ENCODE data around the gene C2. TPM values are rescaled to one million over a fixed set of nuclear protein-coding genes. Genes with fewer than 3 reads are reported as not detected.

Gene C2
- total and polyA plus RNA-seq, 2 donors (not counting 1 experiment from before 2014, with no cell fraction given): 0.28 to 3.4 TPM

GRCh38 chr6:31971993-31972708, 44.6 kb downstream of the C2 start, which contains the start of gene DXO:
DXO (minus strand) TSS chr6:31972138; CDS start chr6:31971675, 463 bp downstream.
- H3K4me3 Mint-ChIP-seq: peak within 1 kb of the TSS; percentile 98
- peaks cover 34% of the 10 kb centered on the region for H3K4me1 Mint-ChIP-seq
- under 1% methylated on average over 60 of the region's 62 CpGs for WGBS (ENCODE audit: insufficient coverage)
- DNase-seq: peak; percentile 100
- peak; percentile 89 for ATAC-seq (ENCODE audit: low read depth)
- Histone ChIP-seq H3K4me2 (replicated peaks; ENCODE audit: low read depth, low read length, poor library complexity, severe bottlenecking) (peak within 1 kb of the TSS; percentile 89), H3K27ac (ENCODE audit: low read length in 2 of 2) (peak within 1 kb of the TSS; percentile 96 to 100), H3K9me3 (ENCODE audit: control extremely low read depth in 1 of 3, control insufficient read depth in 2 of 3, insufficient read depth in 1 of 3, low read length in 2 of 3) (peaks cover 0 to 3% (median 0%) of the 10 kb centered on the region in 3 donors), H4K20me1 (ENCODE audit: control insufficient read depth, insufficient read depth, low read length, poor library complexity, severe bottlenecking) (no peaks in the 10 kb centered on the region), H3K79me2 (ENCODE audit: control insufficient read depth, insufficient read depth, low read length) (peaks cover 11% of the 10 kb centered on the region), H3K27me3 (replicated peaks in 1 of 4; ENCODE audit: control extremely low read depth in 1 of 4, control insufficient read depth in 3 of 4, insufficient read depth in 4 of 4, low read length in 3 of 4) (no peaks in the 10 kb centered on the region), H3K4me1 (ENCODE audit: control insufficient read depth in 2 of 2, insufficient read depth in 2 of 2, low read length in 2 of 2) (peaks cover 18 to 23% of the 10 kb centered on the region in 2 donors), H3K4me3 (ENCODE audit: control extremely low read depth in 1 of 5, extremely low read depth in 1 of 5, insufficient read depth in 1 of 5, low read depth in 2 of 5, low read length in 4 of 5) (peak within 1 kb of the TSS; percentile 51 to 92 (median 80)), H3K36me3 (replicated peaks in 1 of 2; ENCODE audit: control extremely low read depth in 1 of 2, control insufficient read depth in 1 of 2, extremely low read depth in 1 of 2, insufficient read depth in 2 of 2, low read length in 1 of 2) (peaks cover under 1 to 30% of the 10 kb centered on the region in 2 experiments), H2AFZ (ENCODE audit: insufficient read depth, low read depth, low read length, poor library complexity, severe bottlenecking) (peak within 1 kb of the TSS; percentile 77), H3K9ac (ENCODE audit: low read length) (peak within 1 kb of the TSS; percentile 98)
- TF ChIP-seq CTCF (IDR thresholded peaks at IDR 0.05): no peak
- no peak for TF ChIP-seq EZH2 (IDR thresholded peaks at IDR 0.05; ENCODE audit: borderline replicate concordance, insufficient read depth, low read depth, low read length, poor library complexity, severe bottlenecking)
- intact Hi-C loops (cut with micrococcal nuclease): loop anchor here (1.0 to 10.0 kb wide), 5 partner anchors 13 to 1907 kb away; partner anchors contain the start of genes CLIC1, HSD17B8, POLR1H and PPP1R11
- POLR2A ChIA-PET: interaction anchor here (0.7 to 3.6 kb wide), 11 partner anchors 9 to 1355 kb away, joined by 3 to 24 read pairs (median 5); partner anchors contain the start of genes ATF6B, BAG6, DDX39B and EHMT2
- CTCF ChIA-PET: interaction anchor here (1.2 to 1.8 kb wide), 3 partner anchors 13 to 21 kb away, joined by 3 to 10 read pairs (median 6); partner anchors contain the start of genes NELFE and SKIC2
- H3K27ac Mint-ChIP-seq: peak within 1 kb of the TSS; percentile 100
- no peaks in the 10 kb centered on the region for H3K9me3 Mint-ChIP-seq (ENCODE audit: insufficient read depth)
- no peaks in the 10 kb centered on the region for H3K27me3 Mint-ChIP-seq

Data from B cell (primary cell).